ENCODE results near the gene SLTM.

DNA sequence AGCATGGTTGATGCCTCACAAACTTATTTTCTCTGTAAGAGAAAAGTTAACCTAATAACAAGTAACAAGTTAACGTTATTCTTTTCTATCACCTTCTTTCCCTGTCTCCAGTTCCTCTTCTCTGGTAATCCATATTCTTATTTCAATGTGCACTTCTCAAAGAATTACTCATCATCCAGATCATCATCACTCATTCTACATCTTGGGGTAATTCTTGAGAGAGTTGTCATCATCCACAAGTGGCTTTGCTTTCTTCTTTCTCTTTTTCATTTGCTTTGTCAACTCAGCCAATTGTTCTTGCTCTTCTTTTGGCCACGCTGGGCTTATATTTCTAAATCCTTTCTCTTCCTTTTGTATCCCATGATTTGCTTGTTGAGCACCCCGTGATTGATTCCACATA lies 33.2 kb upstream of the SLTM start:
- TF ChIP-seq POLR2AphosphoS5 (IDR thresholded peaks at IDR 0.05; ENCODE audit: borderline replicate concordance, low read depth, low read length) (no peak), EZH2 (IDR thresholded peaks at IDR 0.05) (no peak), FOXP2 (optimal IDR thresholded peaks at IDR 0.05; ENCODE audit: control extremely low read depth, extremely low read length, insufficient read depth) (no peak)
